ENCODE results near the gene STARD7. TPM values are rescaled to one million over a fixed set of nuclear protein-coding genes. Genes with fewer than 3 reads are reported as not detected.

The STARD7 gene
- polyA plus RNA-seq, 1 donor (not counting 4 experiments of a cell fraction or from before 2014, with no cell fraction given): 73.4 TPM

DNA sequence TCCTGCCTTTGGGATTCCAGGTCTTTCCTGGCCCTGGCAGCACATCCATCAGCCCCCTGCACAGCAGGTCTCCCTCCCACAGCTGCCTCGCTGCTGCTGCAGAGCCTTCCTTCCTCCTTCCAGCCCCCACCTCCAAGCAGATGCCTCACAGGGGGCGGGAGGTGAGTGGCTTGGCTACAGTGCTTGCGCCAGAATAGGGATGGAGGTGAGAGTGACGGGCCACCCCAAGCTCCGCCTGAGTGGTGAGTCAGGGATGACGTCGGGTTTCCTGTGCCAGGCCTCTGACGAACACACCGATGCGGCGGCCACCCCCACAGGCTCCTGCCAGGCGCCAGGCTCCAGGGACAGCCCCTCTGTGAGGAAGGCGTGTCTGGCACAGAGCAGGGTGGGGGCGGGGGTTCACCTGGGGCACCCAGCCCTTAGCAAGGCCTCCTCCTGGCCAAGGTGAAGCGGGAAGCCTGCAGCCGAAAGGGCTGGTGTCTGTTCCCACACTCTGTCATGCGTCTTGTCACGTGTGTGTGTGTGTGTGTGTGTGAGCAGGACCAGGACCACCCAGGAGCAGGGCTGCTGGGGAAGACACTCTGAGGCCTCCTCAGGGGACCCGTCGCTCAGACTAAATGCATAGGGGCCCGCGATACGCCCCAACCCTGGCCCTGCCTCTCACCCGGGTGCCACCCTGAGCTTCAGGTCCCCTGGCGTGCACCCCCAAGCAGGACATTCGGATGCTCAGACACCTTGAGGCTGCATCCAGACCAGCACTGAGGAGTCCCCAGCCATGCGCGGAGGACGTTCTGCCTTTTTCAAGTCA is 60.0 kb downstream of the STARD7 start:
- Histone ChIP-seq H3K27ac (ENCODE audit: control insufficient read depth, insufficient read depth, low read length) (peak overlapping the region; percentile 4), H3K4me1 (ENCODE audit: control insufficient read depth, extremely low read depth, insufficient read depth, low read length) (peaks cover 37% of the 10 kb centered on the region), H4K20me1 (ENCODE audit: control insufficient read depth, extremely low read depth, insufficient read depth, low read length) (no peaks in the 10 kb centered on the region), H3K79me2 (ENCODE audit: control insufficient read depth, insufficient read depth, low read length) (no peaks in the 10 kb centered on the region), H3K27me3 (ENCODE audit: control insufficient read depth, extremely low read depth, insufficient read depth, low read length) (no peaks in the 10 kb centered on the region), H3K9me3 (ENCODE audit: control insufficient read depth, low read depth, low read length) (no peaks in the 10 kb centered on the region), H3K4me3 (ENCODE audit: control insufficient read depth in 2 of 3, extremely low read depth in 1 of 3, insufficient read depth in 2 of 3, low read depth in 1 of 3, low read length in 3 of 3) (peak overlapping the region in 1 of 3 experiments; percentile 17), H3K9me1 (ENCODE audit: control insufficient read depth, extremely low read depth, insufficient read depth, low read length) (no peaks in the 10 kb centered on the region), H3K4me2 (ENCODE audit: control insufficient read depth, extremely low read depth, insufficient read depth, low read depth, low read length) (peak overlapping the region; percentile 54), H3K9ac (ENCODE audit: control insufficient read depth, extremely low read depth, insufficient read depth, low read length) (no peak overlapping the region), H2AFZ (ENCODE audit: control insufficient read depth, low read length) (peak overlapping the region; percentile 61), H3K36me3 (ENCODE audit: control insufficient read depth in 2 of 2, extremely low read depth in 1 of 2, insufficient read depth in 2 of 2, low read length in 2 of 2) (no peaks in the 10 kb centered on the region)
- TF ChIP-seq, protein P1, sequence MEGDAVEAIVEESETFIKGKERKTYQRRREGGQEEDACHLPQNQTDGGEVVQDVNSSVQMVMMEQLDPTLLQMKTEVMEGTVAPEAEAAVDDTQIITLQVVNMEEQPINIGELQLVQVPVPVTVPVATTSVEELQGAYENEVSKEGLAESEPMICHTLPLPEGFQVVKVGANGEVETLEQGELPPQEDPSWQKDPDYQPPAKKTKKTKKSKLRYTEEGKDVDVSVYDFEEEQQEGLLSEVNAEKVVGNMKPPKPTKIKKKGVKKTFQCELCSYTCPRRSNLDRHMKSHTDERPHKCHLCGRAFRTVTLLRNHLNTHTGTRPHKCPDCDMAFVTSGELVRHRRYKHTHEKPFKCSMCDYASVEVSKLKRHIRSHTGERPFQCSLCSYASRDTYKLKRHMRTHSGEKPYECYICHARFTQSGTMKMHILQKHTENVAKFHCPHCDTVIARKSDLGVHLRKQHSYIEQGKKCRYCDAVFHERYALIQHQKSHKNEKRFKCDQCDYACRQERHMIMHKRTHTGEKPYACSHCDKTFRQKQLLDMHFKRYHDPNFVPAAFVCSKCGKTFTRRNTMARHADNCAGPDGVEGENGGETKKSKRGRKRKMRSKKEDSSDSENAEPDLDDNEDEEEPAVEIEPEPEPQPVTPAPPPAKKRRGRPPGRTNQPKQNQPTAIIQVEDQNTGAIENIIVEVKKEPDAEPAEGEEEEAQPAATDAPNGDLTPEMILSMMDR (optimal IDR thresholded peaks at IDR 0.05 in 1 of 3, IDR thresholded peaks at IDR 0.05 in 1 of 3, conservative IDR thresholded peaks at IDR 0.05 in 1 of 3; ENCODE audit: extremely low read depth in 1 of 3, insufficient read depth in 2 of 3, low read length in 3 of 3): no peak
- TF ChIP-seq EZH2 (IDR thresholded peaks at IDR 0.05; ENCODE audit: low read length): no peak
- DNase-seq (ENCODE audit: low read depth, low spot score) (peak; percentile 80), FAIRE-seq (no peak)
- dilution Hi-C loops (cut with MboI; ENCODE audit: extremely low pct_ligation_motif_present, low sequenced_read_pairs): no loop called here

DNA sequence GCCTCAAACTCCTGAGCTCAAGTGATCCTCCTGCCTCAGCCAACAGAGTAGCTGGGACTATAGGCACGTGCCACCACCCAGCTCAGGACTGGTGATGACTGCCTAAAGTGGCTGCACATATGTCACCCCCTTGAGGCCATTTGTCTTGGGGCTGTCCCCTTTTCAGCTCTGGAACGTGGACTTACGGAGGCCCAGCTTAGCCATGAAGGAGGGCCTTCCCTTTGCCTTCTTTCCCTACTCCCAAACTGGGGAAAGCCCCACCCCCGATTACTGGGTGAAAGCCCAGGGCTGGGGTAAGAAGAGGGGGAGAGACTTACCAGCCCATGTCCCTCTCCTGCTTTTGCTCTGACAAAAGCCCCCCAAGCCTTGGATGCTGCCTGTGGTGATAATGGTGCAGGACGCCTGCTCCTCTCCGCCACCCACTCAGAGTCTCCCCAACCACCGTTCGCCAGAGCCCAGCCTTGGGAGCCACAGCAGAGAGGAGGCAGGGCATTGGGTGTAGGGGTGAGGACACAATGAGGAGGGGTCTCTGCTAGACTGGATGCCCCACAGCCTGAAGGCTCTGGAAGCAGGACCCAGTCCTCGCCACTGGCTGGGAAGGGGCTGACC is 60.9 kb downstream of the STARD7 start:
- no peaks in the 10 kb centered on the region for H3K27me3 ChIP-seq (ENCODE audit: control insufficient read depth, extremely low read depth, insufficient read depth, low read length)
- peak overlapping the region; percentile 4 for H3K27ac ChIP-seq (ENCODE audit: control insufficient read depth, insufficient read depth, low read length)
- TF ChIP-seq, protein P1 (optimal IDR thresholded peaks at IDR 0.05 in 1 of 3, IDR thresholded peaks at IDR 0.05 in 1 of 3, conservative IDR thresholded peaks at IDR 0.05 in 1 of 3; ENCODE audit: extremely low read depth in 1 of 3, insufficient read depth in 2 of 3, low read length in 3 of 3): no peak
- no peak for TF ChIP-seq EZH2 (IDR thresholded peaks at IDR 0.05; ENCODE audit: low read length)
- no peak overlapping the region for H3K9ac ChIP-seq (ENCODE audit: control insufficient read depth, extremely low read depth, insufficient read depth, low read length)
- DNase-seq (ENCODE audit: low read depth, low spot score) (no peak), FAIRE-seq (no peak)
- no peaks in the 10 kb centered on the region for H3K36me3 ChIP-seq (ENCODE audit: control insufficient read depth in 2 of 2, extremely low read depth in 1 of 2, insufficient read depth in 2 of 2, low read length in 2 of 2)
- H2AFZ ChIP-seq (ENCODE audit: control insufficient read depth, low read length): no peak overlapping the region
- peak overlapping the region; percentile 54 for H3K4me2 ChIP-seq (ENCODE audit: control insufficient read depth, extremely low read depth, insufficient read depth, low read depth, low read length)
- H3K9me3 ChIP-seq (ENCODE audit: control insufficient read depth, low read depth, low read length): no peaks in the 10 kb centered on the region
- no peaks in the 10 kb centered on the region for H3K9me1 ChIP-seq (ENCODE audit: control insufficient read depth, extremely low read depth, insufficient read depth, low read length)
- no peak overlapping the region for H3K4me3 ChIP-seq (ENCODE audit: control insufficient read depth in 2 of 3, extremely low read depth in 1 of 3, insufficient read depth in 2 of 3, low read depth in 1 of 3, low read length in 3 of 3)
- H3K4me1 ChIP-seq (ENCODE audit: control insufficient read depth, extremely low read depth, insufficient read depth, low read length): peaks cover 37% of the 10 kb centered on the region
- H3K79me2 ChIP-seq (ENCODE audit: control insufficient read depth, insufficient read depth, low read length): no peaks in the 10 kb centered on the region
- H4K20me1 ChIP-seq (ENCODE audit: control insufficient read depth, extremely low read depth, insufficient read depth, low read length): no peaks in the 10 kb centered on the region
- dilution Hi-C loops (cut with MboI; ENCODE audit: extremely low pct_ligation_motif_present, low sequenced_read_pairs): no loop called here
